ENCODE measurements around the gene KRT79. TPM values are rescaled to one million over a fixed set of nuclear protein-coding genes. Genes with fewer than 3 reads are reported as not detected.

Gene KRT79
- total RNA-seq, 4 donors from 2014 or later: 1.8 TPM; not detected in 3

GRCh38 chr12:52846356-52846970, 12.4 kb upstream of the KRT79 start:
- TF ChIP-seq POLR2A (IDR thresholded peaks at IDR 0.05) (no peak), CTCF (IDR thresholded peaks at IDR 0.05) (no peak)
- intact Hi-C loops (cut with DNase I): no loop called here
- Histone ChIP-seq H3K4me1 (peaks cover 3 to 35% (median 7%) of the 10 kb centered on the region in 3 donors), H3K4me3 (peak overlapping the region in 2 of 4 donors; percentile 23 to 29), H3K36me3 (no peaks in the 10 kb centered on the region), H3K9me3 (no peaks in the 10 kb centered on the region), H3K27me3 (peaks cover 0 to 5% (median 0%) of the 10 kb centered on the region in 4 donors), H3K27ac (peak overlapping the region; percentile 49 to 83 (median 73))
- 64 to 67% methylated on average over 6 to 7 of the region's 8 CpGs for WGBS, 2 donors
- no peak for DNase-seq

GRCh38 chr12:52845946-52846345, 11.8 kb upstream of the KRT79 start:
- no peak for DNase-seq
- TF ChIP-seq POLR2A (IDR thresholded peaks at IDR 0.05) (no peak), CTCF (IDR thresholded peaks at IDR 0.05) (no peak)
- Histone ChIP-seq H3K4me1 (peaks cover 3 to 35% (median 7%) of the 10 kb centered on the region in 3 donors), H3K27me3 (peaks cover 0 to 5% (median 0%) of the 10 kb centered on the region in 4 donors), H3K36me3 (no peaks in the 10 kb centered on the region), H3K9me3 (no peaks in the 10 kb centered on the region), H3K4me3 (no peak overlapping the region), H3K27ac (peak overlapping the region in 3 of 4 donors; percentile 7 to 83 (median 74))
- intact Hi-C loops (cut with DNase I): no loop called here
- WGBS, 2 donors: 53 to 89% methylated on average over 1 of the region's 1 CpG

GRCh38 chr12:52844386-52844785, 10.3 kb upstream of the KRT79 start:
- H3K4me3 ChIP-seq: no peak overlapping the region
- H3K27me3 ChIP-seq: peaks cover 0 to 8% (median 0%) of the 10 kb centered on the region in 4 donors
- peaks cover 3 to 37% (median 7%) of the 10 kb centered on the region in 3 donors for H3K4me1 ChIP-seq
- intact Hi-C loops (cut with DNase I): no loop called here
- no peak overlapping the region for H3K27ac ChIP-seq
- no peak for DNase-seq
- 93% methylated on average over 5 of the region's 11 CpGs; no CpG with 5 or more reads in 1 of the 2 donors for WGBS, 2 donors
- no peaks in the 10 kb centered on the region for H3K9me3 ChIP-seq
- H3K36me3 ChIP-seq: no peaks in the 10 kb centered on the region
- no peak for TF ChIP-seq POLR2A (IDR thresholded peaks at IDR 0.05)
- TF ChIP-seq CTCF (IDR thresholded peaks at IDR 0.05): no peak

- intact Hi-C loops (cut with DNase I): no loop called here
- no peak for TF ChIP-seq POLR2A (IDR thresholded peaks at IDR 0.05)
- TF ChIP-seq CTCF (IDR thresholded peaks at IDR 0.05): no peak
Observed at GRCh38 chr12:52839436-52840105, 5.5 kb upstream of the KRT79 start.

More at GRCh38 chr12:52839436-52840105, 5.5 kb upstream of the KRT79 start:
- H3K27ac ChIP-seq: no peak overlapping the region
- H3K27me3 ChIP-seq: peaks cover 0 to 24% (median 0%) of the 10 kb centered on the region in 4 donors
- WGBS, 2 donors: 82 to 83% methylated on average over 12 to 14 of the region's 18 CpGs
- H3K36me3 ChIP-seq: no peaks in the 10 kb centered on the region
- H3K4me1 ChIP-seq: peaks cover 0 to 24% (median 0%) of the 10 kb centered on the region in 3 donors
- no peaks in the 10 kb centered on the region for H3K9me3 ChIP-seq
- H3K4me3 ChIP-seq: no peak overlapping the region
- DNase-seq: no peak
